Epithelial cell of prostate (primary cell): ENCODE measurements around the gene ZSCAN18.
A peak's percentile ranks its signal among the peaks of the same experiment; 100 is the strongest.
"Not testable (repeated sequence)": the region's sequence is repeated elsewhere in the genome, so short reads cannot be mapped to it uniquely, and the experiment has no call there.

Experiments
- DNase-seq: peaks from one replicate; pipeline ENCODE4 v3.0.0-alpha.2; 2011; ENCODE audit warnings: low read depth, low spot score
- H3K27ac ChIP-seq: fragments of 450-650 bp; 2 replicates; pipeline ENCODE4 v1.5.1; 2017; ENCODE audit warnings: mild to moderate bottlenecking

ZSCAN18 gene

GRCh38 chr19:58097781-58098681, at the start of gene ZSCAN18:
Gene ZSCAN18 (minus strand): TSS chr19:58098231. CDS start chr19:58090267, 7,964 bp downstream.
- H3K27ac ChIP-seq = no peak within 1 kb of the TSS
- DNase-seq = peak; percentile 65

DNA sequence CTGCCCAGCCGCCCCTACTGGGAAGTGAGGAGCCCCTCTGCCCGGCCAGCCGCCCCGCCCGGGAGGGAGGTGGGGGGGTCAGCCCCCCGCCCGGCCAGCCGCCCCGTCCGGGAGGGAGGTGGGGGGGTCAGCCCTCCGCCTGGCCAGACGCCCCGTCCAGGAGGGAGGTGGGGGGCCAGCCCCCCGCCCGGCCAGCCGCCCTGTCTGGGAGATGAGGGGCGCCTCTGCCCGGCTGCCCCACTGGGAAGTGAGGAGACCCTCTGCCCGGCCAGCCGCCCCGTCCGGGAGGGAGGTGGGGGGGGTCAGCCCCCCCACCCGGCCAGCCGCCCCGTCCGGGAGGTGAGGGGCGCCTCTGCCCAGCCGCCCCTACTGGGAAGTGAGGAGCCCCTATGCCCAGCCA, 49.4 kb upstream of the ZSCAN18 start:
- DNase-seq, H3K27ac ChIP-seq: not testable (repeated sequence)

GRCh38 chr19:58145849-58146248, 47.8 kb upstream of the ZSCAN18 start:
- no peak overlapping the region for H3K27ac ChIP-seq
- DNase-seq = no peak

- no peak for DNase-seq
- no peak overlapping the region for H3K27ac ChIP-seq
Measured at GRCh38 chr19:58134244-58134643, 36.2 kb upstream of the ZSCAN18 start.

DNA sequence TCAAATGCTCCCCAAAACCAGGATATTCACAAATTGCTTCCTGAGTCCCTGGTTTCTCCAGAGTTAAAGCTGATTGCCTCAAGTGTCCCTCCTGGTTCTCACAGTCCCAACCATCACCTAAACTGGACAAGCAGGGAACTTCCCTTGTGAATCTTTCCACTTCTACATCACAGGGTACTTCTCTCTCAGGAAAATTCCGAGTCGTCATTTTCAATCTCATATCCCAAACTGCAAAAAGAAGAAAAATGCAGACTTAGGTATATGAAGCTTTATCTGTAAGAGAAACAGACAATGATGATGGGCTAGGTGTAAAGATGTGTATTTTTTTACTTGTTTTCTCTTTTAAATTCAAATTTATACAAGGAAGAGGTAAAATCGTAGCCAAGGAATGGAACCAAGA, 31.3 kb upstream of the ZSCAN18 start:
- no peak overlapping the region for H3K27ac ChIP-seq
- no peak for DNase-seq

GRCh38 chr19:58128041-58128685, 30.1 kb upstream of the ZSCAN18 start:
- no peak for DNase-seq
- H3K27ac ChIP-seq = no peak overlapping the region

- no peak overlapping the region for H3K27ac ChIP-seq
- no peak for DNase-seq
Measured at GRCh38 chr19:58123354-58123753, 25.3 kb upstream of the ZSCAN18 start.

- no peak for DNase-seq
- H3K27ac ChIP-seq = no peak overlapping the region
Measured at GRCh38 chr19:58118979-58119733, 21.1 kb upstream of the ZSCAN18 start.

DNA sequence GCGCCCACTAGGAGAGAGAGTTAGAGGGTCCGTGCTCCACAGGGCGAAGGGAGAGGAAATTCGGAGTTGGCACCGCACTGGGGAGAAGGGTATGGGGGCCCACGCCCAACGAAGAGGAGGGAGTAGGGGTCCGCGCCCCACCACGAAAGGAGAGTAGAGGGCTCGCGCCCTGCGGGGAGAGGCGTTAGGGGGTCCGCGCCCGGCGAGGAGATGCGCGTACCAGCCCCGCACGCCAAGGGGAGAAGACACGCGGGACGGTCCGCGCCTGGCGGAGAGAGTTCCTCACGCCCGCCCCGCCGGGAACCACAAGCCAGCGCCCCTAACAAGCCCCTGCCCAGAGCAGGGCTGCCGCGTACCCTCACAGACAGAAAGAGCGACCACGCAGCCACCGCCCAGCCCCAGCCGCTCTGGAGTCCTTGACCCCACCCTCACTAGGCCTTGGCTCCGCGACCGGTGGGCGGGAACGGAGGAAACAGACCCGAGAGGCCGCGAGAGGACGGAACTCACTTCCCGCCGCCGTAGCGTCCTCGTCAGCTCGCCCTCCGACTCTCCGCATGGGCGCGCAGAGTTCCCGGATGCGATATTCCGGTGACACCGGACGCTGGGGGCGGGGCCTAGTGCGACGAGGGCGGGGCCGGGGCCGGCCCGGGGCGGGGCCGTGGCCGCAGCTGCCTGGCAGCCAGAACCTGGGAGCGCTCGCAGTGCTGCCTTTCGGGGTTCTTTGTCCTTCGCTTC, 20.0 kb upstream of the ZSCAN18 start:
- H3K27ac ChIP-seq = no peak overlapping the region
- no peak for DNase-seq

GRCh38 chr19:58108546-58108817, 10.5 kb upstream of the ZSCAN18 start:
- H3K27ac ChIP-seq = no peak overlapping the region
- DNase-seq = no peak

GRCh38 chr19:58107778-58108545, 9.9 kb upstream of the ZSCAN18 start:
- H3K27ac ChIP-seq = no peak overlapping the region
- no peak for DNase-seq

- no peak for DNase-seq
- no peak overlapping the region for H3K27ac ChIP-seq
Measured at GRCh38 chr19:58098682-58098998, 609 bp upstream of the ZSCAN18 start.

GRCh38 chr19:58097349-58097748, 682 bp downstream of the ZSCAN18 start:
- no peak overlapping the region for H3K27ac ChIP-seq
- no peak for DNase-seq

DNA sequence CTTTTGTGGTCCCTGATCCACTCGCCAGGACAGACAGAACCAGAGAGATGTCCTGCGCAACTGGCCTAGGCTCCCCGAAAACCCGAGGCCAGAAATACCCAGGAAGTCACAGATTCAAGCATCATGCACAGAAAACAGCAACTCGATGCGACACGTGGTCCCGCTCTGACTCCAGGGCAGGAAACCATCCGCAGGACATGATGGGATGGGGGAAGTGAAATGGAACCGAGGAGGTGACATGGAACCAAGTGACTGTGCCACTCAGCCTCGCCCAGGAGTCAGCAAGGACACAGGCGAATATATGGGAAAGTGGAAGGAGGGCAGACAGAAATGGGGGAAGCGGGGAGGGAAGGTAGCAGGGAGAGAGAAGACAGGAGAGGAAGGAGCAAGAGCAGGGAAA, 1.1 kb downstream of the ZSCAN18 start:
- no peak for DNase-seq
- no peak overlapping the region for H3K27ac ChIP-seq

GRCh38 chr19:58095328-58095727, 2.7 kb downstream of the ZSCAN18 start:
- no peak for DNase-seq
- H3K27ac ChIP-seq = no peak overlapping the region

GRCh38 chr19:58093071-58093470, 5.0 kb downstream of the ZSCAN18 start:
- H3K27ac ChIP-seq = no peak overlapping the region
- no peak for DNase-seq

GRCh38 chr19:58091251-58091995, 6.6 kb downstream of the ZSCAN18 start:
- no peak for DNase-seq
- H3K27ac ChIP-seq = no peak overlapping the region

DNA sequence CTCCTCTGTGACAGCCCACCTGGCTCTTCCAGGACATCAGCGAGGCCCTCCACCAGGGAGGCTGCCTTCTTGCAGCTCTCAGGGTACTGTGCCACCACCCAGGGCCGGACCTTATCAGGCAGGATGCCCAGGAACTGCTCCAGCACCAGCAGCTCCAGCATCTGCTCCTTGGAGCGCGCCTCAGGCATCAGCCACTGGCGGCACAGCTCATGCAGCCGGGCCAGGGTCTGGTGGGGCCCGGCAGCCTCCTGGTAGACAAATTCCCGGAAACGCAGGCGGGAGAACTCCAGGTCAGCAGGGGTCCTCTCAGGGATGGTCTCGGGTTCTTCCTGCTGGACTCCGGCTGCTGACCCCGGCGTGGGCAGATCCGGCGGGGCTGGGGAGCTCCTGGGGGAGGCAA, 8.2 kb downstream of the ZSCAN18 start:
- no peak overlapping the region for H3K27ac ChIP-seq
- DNase-seq = no peak

- no peak for DNase-seq
- no peak overlapping the region for H3K27ac ChIP-seq
Measured at GRCh38 chr19:58088521-58089052, 9.4 kb downstream of the ZSCAN18 start.
